ENCODE results near the gene EML5. TPM values are rescaled to one million over a fixed set of nuclear protein-coding genes. Genes with fewer than 3 reads are reported as not detected.

The EML5 gene
- total and polyA plus RNA-seq, 2 of the 13 experiments (the other 11 are each of a cell fraction or from before 2014, with no cell fraction given): 0.11 TPM; not detected in 1

DNA sequence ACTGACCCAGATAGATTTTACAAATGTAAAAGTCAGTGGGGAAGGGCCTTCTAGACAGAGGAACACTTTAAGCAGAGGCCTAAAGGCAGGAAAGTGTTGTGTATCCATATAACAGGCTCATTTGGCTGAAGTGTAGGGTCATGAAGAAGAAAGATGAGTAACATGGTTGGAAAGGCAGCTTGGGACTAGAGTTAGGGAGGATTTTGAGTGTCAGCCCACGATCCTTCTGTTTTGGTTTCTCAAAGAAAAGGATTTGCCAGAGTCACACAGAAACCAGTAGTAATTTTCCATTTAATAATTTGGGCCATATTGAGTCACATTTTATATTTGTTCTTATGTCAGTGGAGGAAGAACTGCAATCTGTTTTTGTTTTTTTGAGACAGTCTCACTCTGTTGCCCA is 153.5 kb downstream of the EML5 start:
- intact Hi-C loops (cut with micrococcal nuclease; ENCODE audit: unreplicated experiment): no loop called here

GRCh38 chr14:88632512-88632911 is 160.2 kb downstream of the EML5 start:
- FAIRE-seq (no peak), ATAC-seq (peak; percentile 70), DNase-seq (ENCODE audit: low spot score) (peak; percentile 4)
- H2AFZ ChIP-seq (ENCODE audit: low read length): no peak overlapping the region
- no peaks in the 10 kb centered on the region for H3K27me3 ChIP-seq (ENCODE audit: control insufficient read depth in 1 of 2, insufficient read depth in 2 of 2, low read length in 2 of 2)
- H3K27ac ChIP-seq (ENCODE audit: extremely low read length, insufficient read depth, low read length): no peak overlapping the region
- H3K4me1 ChIP-seq (ENCODE audit: insufficient read depth, low read length): no peaks in the 10 kb centered on the region
- H3K9me3 ChIP-seq (ENCODE audit: low read length): no peaks in the 10 kb centered on the region
- H3K9ac ChIP-seq (ENCODE audit: insufficient read depth, low read depth, low read length): no peak overlapping the region
- no peak overlapping the region for H3K4me3 ChIP-seq (replicated peaks in 1 of 3; ENCODE audit: insufficient read depth in 1 of 3, low read depth in 2 of 3, low read length in 3 of 3)
- BruUV-seq (replicated peaks): no TSS peak
- intact Hi-C loops (cut with micrococcal nuclease; ENCODE audit: unreplicated experiment) (no loop called here), in situ Hi-C loops (cut with HindIII; ENCODE audit: extremely low pct_ligation_motif_present, low pct_unique_long_range_greater_than_20kb) (no loop called here)
- ChIA-PET CTCF (ENCODE audit: low intra/inter-chr PET ratio, low total read pairs) (no interaction called here), POLR2A (no interaction called here)
- H4K20me1 ChIP-seq (ENCODE audit: insufficient read depth, low read length): no peaks in the 10 kb centered on the region
- no peaks in the 10 kb centered on the region for H3K36me3 ChIP-seq (replicated peaks in 1 of 2; ENCODE audit: control insufficient read depth in 1 of 2, insufficient read depth in 2 of 2, low read length in 2 of 2)
- no peaks in the 10 kb centered on the region for H3K79me2 ChIP-seq (ENCODE audit: insufficient read depth, low read length)
- WGBS (ENCODE audit: low lambda C conversion rate): 0% methylated on average over 1 of the region's 2 CpGs
- H3K4me2 ChIP-seq (ENCODE audit: low read depth, low read length): no peak overlapping the region
- TF ChIP-seq CTCF (CRISPR knock-in tag; IDR thresholded peaks at IDR 0.05): peak; percentile 18; the same call in 1 of the 2 replicates
- TF ChIP-seq SNAI1 (CRISPR knock-in tag; IDR thresholded peaks at IDR 0.05; ENCODE audit: borderline replicate concordance): no peak
- no peak for TF ChIP-seq FOXA1 (IDR thresholded peaks at IDR 0.05)
- TF ChIP-seq FOXA1 (CRISPR knock-in tag; IDR thresholded peaks at IDR 0.05): peak; percentile 65
- 0 out of 2 replicates have a peak, but pooled peaks have one; percentile 23 for TF ChIP-seq FOXA3 (CRISPR knock-in tag; IDR thresholded peaks at IDR 0.05)

More for the DNA sequence above, 153.5 kb downstream of the EML5 start:
- Histone ChIP-seq H3K9ac (ENCODE audit: insufficient read depth, low read depth, low read length) (no peak overlapping the region), H4K20me1 (ENCODE audit: insufficient read depth, low read length) (no peaks in the 10 kb centered on the region), H3K4me2 (ENCODE audit: low read depth, low read length) (no peak overlapping the region), H3K4me3 (replicated peaks in 1 of 3; ENCODE audit: insufficient read depth in 1 of 3, low read depth in 2 of 3, low read length in 3 of 3) (no peak overlapping the region), H3K79me2 (ENCODE audit: insufficient read depth, low read length) (no peaks in the 10 kb centered on the region), H3K4me1 (ENCODE audit: insufficient read depth, low read length) (no peaks in the 10 kb centered on the region), H3K27me3 (ENCODE audit: control insufficient read depth in 1 of 2, insufficient read depth in 2 of 2, low read length in 2 of 2) (no peaks in the 10 kb centered on the region), H3K36me3 (replicated peaks in 1 of 2; ENCODE audit: control insufficient read depth in 1 of 2, insufficient read depth in 2 of 2, low read length in 2 of 2) (no peaks in the 10 kb centered on the region), H3K9me3 (ENCODE audit: low read length) (no peaks in the 10 kb centered on the region), H2AFZ (ENCODE audit: low read length) (no peak overlapping the region), H3K27ac (ENCODE audit: extremely low read length, insufficient read depth, low read length) (no peak overlapping the region)
- no peak for TF ChIP-seq TCF7 (IDR thresholded peaks at IDR 0.05; ENCODE audit: low read depth)
- TF ChIP-seq HDAC6 (IDR thresholded peaks at IDR 0.05; ENCODE audit: low read depth, low read length): no peak
- no peak for TF ChIP-seq ZNF615 (CRISPR knock-in tag; IDR thresholded peaks at IDR 0.05; ENCODE audit: borderline replicate concordance)
- no peak for TF ChIP-seq ZNF572 (CRISPR knock-in tag; IDR thresholded peaks at IDR 0.05)
- no peak for TF ChIP-seq TRIM24 (CRISPR knock-in tag; IDR thresholded peaks at IDR 0.05)
- no peak for TF ChIP-seq ZZZ3 (CRISPR knock-in tag; IDR thresholded peaks at IDR 0.05; ENCODE audit: borderline replicate concordance)
- TF ChIP-seq ZFP36L1 (CRISPR knock-in tag; IDR thresholded peaks at IDR 0.05): no peak
- TF ChIP-seq FLYWCH1 (CRISPR knock-in tag; IDR thresholded peaks at IDR 0.05): no peak
- TF ChIP-seq ZNF17 (CRISPR knock-in tag; IDR thresholded peaks at IDR 0.05): no peak
- TF ChIP-seq SNAI1 (CRISPR knock-in tag; IDR thresholded peaks at IDR 0.05; ENCODE audit: borderline replicate concordance): no peak
- no peak for TF ChIP-seq BRF2 (CRISPR knock-in tag; IDR thresholded peaks at IDR 0.05)
- ChIA-PET CTCF (ENCODE audit: low intra/inter-chr PET ratio, low total read pairs) (no interaction called here), POLR2A (no interaction called here)
- 0% methylated on average over 1 of the region's 1 CpG for WGBS (ENCODE audit: low lambda C conversion rate)
- in situ Hi-C loops (cut with HindIII; ENCODE audit: extremely low pct_ligation_motif_present, low pct_unique_long_range_greater_than_20kb): no loop called here
- BruUV-seq (replicated peaks): no TSS peak
- ATAC-seq (no peak), DNase-seq (ENCODE audit: low spot score) (no peak), FAIRE-seq (no peak)
